Coronary artery (tissue), 2 donors: ENCODE data around the gene MUL1.

Source experiments
- DNase-seq: peaks from one replicate; pipeline ENCODE4 v3.0.0-alpha.2; 2017; ENCODE audit warnings: low spot score
- H3K27ac ChIP-seq, 2 donors: fragments of 200-600 bp; sonication (generic); one replicate each; pipeline ENCODE4 v1.5.1; 2016 to 2019
- H3K4me3 ChIP-seq: fragments of 200-600 bp; sonication (generic); 2 replicates; pipeline ENCODE4 v1.5.1; 2016; ENCODE audit warnings: mild to moderate bottlenecking, moderate library complexity
- CTCF ChIP-seq: fragments of 200-600 bp; sonication (generic); IDR thresholded peaks from one replicate; pipeline ENCODE4 v1.5.1; 2019; ENCODE audit warnings: antibody characterized with exemption

MUL1 gene

DNA sequence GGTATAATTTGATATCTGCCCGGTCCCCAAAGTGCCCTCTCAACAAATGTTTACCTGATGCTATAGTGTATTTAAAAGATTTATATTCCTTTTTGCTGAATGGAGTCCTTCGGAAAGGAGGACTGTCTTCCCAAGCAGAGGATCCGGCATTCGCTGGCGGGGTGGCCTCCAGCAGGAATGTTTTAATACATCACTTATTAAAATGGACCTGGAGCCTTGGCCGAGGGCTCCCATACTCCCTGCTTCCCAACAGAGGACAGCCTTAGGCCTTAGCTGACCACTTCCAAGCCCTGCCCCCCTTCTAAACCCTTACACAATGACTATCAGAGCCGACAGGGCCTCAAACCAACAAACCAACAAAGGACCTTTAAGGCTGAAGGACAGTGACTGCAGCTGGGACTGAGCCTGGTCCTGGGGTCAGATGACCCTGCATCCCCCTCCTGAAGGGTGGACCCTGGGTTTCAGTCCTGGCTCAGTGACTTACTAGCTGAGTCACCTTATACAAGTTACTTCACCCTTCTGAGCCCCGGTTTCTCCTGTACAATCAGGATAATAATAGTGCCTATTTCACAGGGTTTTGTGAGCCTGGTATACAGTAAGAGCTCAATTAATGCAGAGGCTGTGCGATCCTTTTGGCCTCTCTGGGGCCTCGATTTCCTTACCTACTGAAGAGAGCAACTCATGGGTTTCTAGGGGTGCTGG, 27.6 kb downstream of the MUL1 start:
- no peak overlapping the region for H3K4me3 ChIP-seq
- no peak overlapping the region for H3K27ac ChIP-seq
- DNase-seq, result no peak
- no peak for TF ChIP-seq CTCF

DNA sequence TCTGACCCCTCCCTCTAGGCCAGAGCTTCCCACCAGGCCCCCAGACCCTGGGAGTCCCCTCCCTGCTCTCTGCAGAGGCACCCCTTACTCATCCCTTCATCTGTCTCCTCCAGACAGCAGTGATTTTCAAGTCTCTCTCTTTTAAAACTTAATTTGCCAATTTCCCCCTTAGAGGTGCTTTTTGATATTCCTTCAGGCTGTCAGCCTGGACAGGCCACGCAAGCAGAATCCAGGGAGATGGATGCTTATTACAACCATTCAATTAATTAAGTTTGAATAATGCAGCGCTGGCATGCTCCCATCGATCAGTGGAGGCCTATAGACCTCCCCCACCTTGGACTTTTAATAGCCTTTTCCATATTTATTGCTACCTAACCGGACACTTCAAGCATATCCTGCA, 28.1 kb downstream of the MUL1 start:
- H3K4me3 ChIP-seq, result no peak overlapping the region
- DNase-seq, result no peak
- TF ChIP-seq CTCF, result no peak
- H3K27ac ChIP-seq, result no peak overlapping the region

GRCh38 chr1:20478057-20478635, 29.8 kb downstream of the MUL1 start:
- Histone ChIP-seq H3K27ac (no peak overlapping the region), H3K4me3 (no peak overlapping the region)
- TF ChIP-seq CTCF, result no peak
- DNase-seq, result no peak

DNA sequence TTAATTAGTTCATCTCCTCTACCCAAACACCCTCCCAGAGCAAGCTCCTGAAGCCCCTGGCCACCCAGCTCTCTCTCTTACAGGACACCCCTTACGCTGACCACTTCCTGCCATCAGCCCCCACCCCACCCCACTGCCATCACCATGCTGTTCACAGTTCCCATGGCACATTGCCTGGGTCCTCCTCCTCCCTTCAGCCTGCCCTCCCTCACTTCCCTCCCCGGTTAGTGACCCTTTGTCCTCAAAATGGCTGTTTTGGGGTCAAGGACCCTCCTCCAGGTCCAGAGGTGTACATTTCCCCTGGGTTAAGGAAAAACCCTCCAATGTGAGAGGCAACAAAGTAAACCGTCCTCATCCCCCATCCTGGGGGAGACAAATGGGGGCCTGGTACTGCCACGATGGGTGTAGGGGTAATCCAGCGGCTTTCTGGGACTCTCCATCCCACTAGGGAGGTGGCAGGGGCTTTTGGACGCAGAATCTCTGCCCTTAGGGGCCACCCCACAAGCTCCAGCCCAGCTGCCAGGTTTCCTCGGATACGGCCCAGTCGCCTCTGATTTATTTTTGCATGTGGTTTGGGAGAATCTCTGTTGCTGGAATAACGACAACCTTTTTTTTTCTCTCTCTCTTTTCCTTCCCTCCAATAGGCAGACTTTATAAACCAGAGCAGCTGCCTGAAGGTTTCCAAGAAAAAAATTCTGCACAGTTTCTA, 30.4 kb downstream of the MUL1 start:
- TF ChIP-seq CTCF, result no peak
- Histone ChIP-seq H3K27ac (no peak overlapping the region), H3K4me3 (no peak overlapping the region)
- no peak for DNase-seq

GRCh38 chr1:20476265-20477038, 31.5 kb downstream of the MUL1 start:
- no peak for TF ChIP-seq CTCF
- H3K27ac ChIP-seq, result no peak overlapping the region
- H3K4me3 ChIP-seq, result no peak overlapping the region
- DNase-seq, result no peak

DNA sequence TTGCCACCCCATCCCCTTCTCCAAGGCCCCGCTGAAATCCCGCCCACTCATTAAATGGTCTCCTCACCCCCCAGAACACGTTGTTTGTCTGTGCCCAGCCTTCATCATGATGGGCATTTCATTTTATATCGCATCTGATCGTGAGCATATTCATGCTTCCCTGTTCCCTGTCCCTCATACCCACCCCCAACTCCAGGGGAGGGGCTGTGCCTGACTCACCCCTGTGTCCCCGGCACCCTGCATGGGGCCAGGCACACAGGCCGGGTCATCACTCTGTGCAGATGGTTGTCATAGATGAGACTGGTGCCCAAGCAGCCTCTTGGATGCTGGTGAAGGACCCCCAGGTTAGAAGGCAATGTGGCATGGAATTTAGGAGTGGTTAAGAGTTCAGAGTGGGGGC, 33.0 kb downstream of the MUL1 start:
- H3K27ac ChIP-seq, result no peak overlapping the region
- no peak for TF ChIP-seq CTCF
- no peak for DNase-seq
- no peak overlapping the region for H3K4me3 ChIP-seq
